ENCODE results near the gene DSTYK. TPM values are rescaled to one million over a fixed set of nuclear protein-coding genes. Genes with fewer than 3 reads are reported as not detected.
A peak's percentile ranks its signal among the peaks of the same experiment; 100 is the strongest.

DSTYK gene
- total RNA-seq, 2 experiments from 2014 or later, result 13.2 to 13.3 TPM

GRCh38 chr1:205144046-205144720 lies 67.3 kb downstream of the DSTYK start:
- POLR2A ChIA-PET, result no interaction called here
- Mint-ChIP-seq H3K27me3 (no peaks in the 10 kb centered on the region), H3K36me3 (peaks cover 12% of the 10 kb centered on the region)

GRCh38 chr1:205142102-205142469 lies 69.4 kb downstream of the DSTYK start:
- POLR2A ChIA-PET, result no interaction called here
- ATAC-seq (ENCODE audit: low read depth) (no peak), DNase-seq (no peak)
- Mint-ChIP-seq H3K27me3 (no peaks in the 10 kb centered on the region), H3K4me3 (no peak overlapping the region), H3K27ac (no peak overlapping the region), H3K4me1 (peaks cover 9% of the 10 kb centered on the region), H3K36me3 (peaks cover 7% of the 10 kb centered on the region), H3K9me3 (no peaks in the 10 kb centered on the region)

More at GRCh38 chr1:205144046-205144720, 67.3 kb downstream of the DSTYK start:
- no peak overlapping the region for H3K4me3 Mint-ChIP-seq
- ATAC-seq (ENCODE audit: low read depth) (no peak), DNase-seq (no peak)
- H3K27ac Mint-ChIP-seq, result no peak overlapping the region
- H3K4me1 Mint-ChIP-seq, result peaks cover 9% of the 10 kb centered on the region
- H3K9me3 Mint-ChIP-seq, result no peaks in the 10 kb centered on the region

GRCh38 chr1:205141236-205142101 lies 70.0 kb downstream of the DSTYK start:
- peak overlapping the region; percentile 49 for H3K27ac Mint-ChIP-seq
- DNase-seq (peak; percentile 68), ATAC-seq (ENCODE audit: low read depth) (peak; percentile 89)
- POLR2A ChIA-PET, result interaction anchor here (0.6 kb wide), 1 partner anchor 15 kb away, joined by 5 read pairs; no protein-coding TSS in a partner anchor
- peak overlapping the region; percentile 53 for H3K4me3 Mint-ChIP-seq
- H3K9me3 Mint-ChIP-seq, result no peaks in the 10 kb centered on the region
- H3K36me3 Mint-ChIP-seq, result peaks cover 7% of the 10 kb centered on the region
- H3K4me1 Mint-ChIP-seq, result peaks cover 9% of the 10 kb centered on the region
- H3K27me3 Mint-ChIP-seq, result no peaks in the 10 kb centered on the region

GRCh38 chr1:205140113-205140512 lies 71.4 kb downstream of the DSTYK start:
- POLR2A ChIA-PET, result no interaction called here

GRCh38 chr1:205137901-205138300 lies 73.6 kb downstream of the DSTYK start:
- H3K4me3 Mint-ChIP-seq, result no peak overlapping the region

More at GRCh38 chr1:205140113-205140512, 71.4 kb downstream of the DSTYK start:
- ATAC-seq (ENCODE audit: low read depth) (no peak), DNase-seq (no peak)
- H3K9me3 Mint-ChIP-seq, result no peaks in the 10 kb centered on the region
- H3K27ac Mint-ChIP-seq, result no peak overlapping the region
- H3K36me3 Mint-ChIP-seq, result peaks cover 5% of the 10 kb centered on the region
- no peak overlapping the region for H3K4me3 Mint-ChIP-seq
- peaks cover 9% of the 10 kb centered on the region for H3K4me1 Mint-ChIP-seq
- H3K27me3 Mint-ChIP-seq, result no peaks in the 10 kb centered on the region

GRCh38 chr1:205133287-205133686 lies 78.2 kb downstream of the DSTYK start:
- no peak overlapping the region for H3K27ac Mint-ChIP-seq
- ATAC-seq (ENCODE audit: low read depth), result no peak
- H3K9me3 Mint-ChIP-seq, result no peaks in the 10 kb centered on the region
- no peak overlapping the region for H3K4me3 Mint-ChIP-seq
- H3K27me3 Mint-ChIP-seq, result no peaks in the 10 kb centered on the region
- H3K36me3 Mint-ChIP-seq, result no peaks in the 10 kb centered on the region
- no peak for DNase-seq
- POLR2A ChIA-PET, result no interaction called here
- no peaks in the 10 kb centered on the region for H3K4me1 Mint-ChIP-seq

More at GRCh38 chr1:205137901-205138300, 73.6 kb downstream of the DSTYK start:
- peaks cover 9% of the 10 kb centered on the region for H3K4me1 Mint-ChIP-seq
- ATAC-seq (ENCODE audit: low read depth), result no peak
- no peak overlapping the region for H3K27ac Mint-ChIP-seq
- H3K9me3 Mint-ChIP-seq, result no peaks in the 10 kb centered on the region
- DNase-seq, result no peak
- no peaks in the 10 kb centered on the region for H3K36me3 Mint-ChIP-seq
- POLR2A ChIA-PET, result no interaction called here
- H3K27me3 Mint-ChIP-seq, result no peaks in the 10 kb centered on the region

- Mint-ChIP-seq H3K36me3 (no peaks in the 10 kb centered on the region), H3K9me3 (no peaks in the 10 kb centered on the region), H3K27me3 (no peaks in the 10 kb centered on the region), H3K4me1 (no peaks in the 10 kb centered on the region), H3K4me3 (no peak overlapping the region), H3K27ac (no peak overlapping the region)
- ATAC-seq (ENCODE audit: low read depth), result no peak
- DNase-seq, result no peak
- POLR2A ChIA-PET, result no interaction called here
Measured at GRCh38 chr1:205129447-205130029, 82.0 kb downstream of the DSTYK start.

- no peak overlapping the region for H3K27ac Mint-ChIP-seq
- no peak for DNase-seq
- POLR2A ChIA-PET, result no interaction called here
- no peak overlapping the region for H3K4me3 Mint-ChIP-seq
- no peaks in the 10 kb centered on the region for H3K36me3 Mint-ChIP-seq
- H3K9me3 Mint-ChIP-seq, result no peaks in the 10 kb centered on the region
- no peaks in the 10 kb centered on the region for H3K27me3 Mint-ChIP-seq
- ATAC-seq (ENCODE audit: low read depth), result no peak
- no peaks in the 10 kb centered on the region for H3K4me1 Mint-ChIP-seq
Measured at GRCh38 chr1:205128050-205128449, 83.5 kb downstream of the DSTYK start.

- H3K27ac Mint-ChIP-seq, result no peak overlapping the region
- POLR2A ChIA-PET, result no interaction called here
- H3K36me3 Mint-ChIP-seq, result no peaks in the 10 kb centered on the region
- H3K27me3 Mint-ChIP-seq, result no peaks in the 10 kb centered on the region
- H3K9me3 Mint-ChIP-seq, result no peaks in the 10 kb centered on the region
- DNase-seq, result no peak
- no peak for ATAC-seq (ENCODE audit: low read depth)
- peaks cover 3% of the 10 kb centered on the region for H3K4me1 Mint-ChIP-seq
- no peak overlapping the region for H3K4me3 Mint-ChIP-seq
Measured at GRCh38 chr1:205127646-205128045, 83.9 kb downstream of the DSTYK start.

GRCh38 chr1:205124726-205125125 lies 86.8 kb downstream of the DSTYK start:
- H3K27me3 Mint-ChIP-seq, result no peaks in the 10 kb centered on the region
- no peak overlapping the region for H3K27ac Mint-ChIP-seq
- H3K9me3 Mint-ChIP-seq, result no peaks in the 10 kb centered on the region
- ATAC-seq (ENCODE audit: low read depth) (no peak), DNase-seq (no peak)
- no peak overlapping the region for H3K4me3 Mint-ChIP-seq
- H3K4me1 Mint-ChIP-seq, result peaks cover 13% of the 10 kb centered on the region
- H3K36me3 Mint-ChIP-seq, result peaks cover 3% of the 10 kb centered on the region
- POLR2A ChIA-PET, result no interaction called here

- no peak for ATAC-seq (ENCODE audit: low read depth)
- H3K27me3 Mint-ChIP-seq, result no peaks in the 10 kb centered on the region
- peak overlapping the region; percentile 99 for H3K27ac Mint-ChIP-seq
- H3K4me3 Mint-ChIP-seq, result peak overlapping the region; percentile 95
- POLR2A ChIA-PET, result interaction anchor here (2.1 kb wide), 1 partner anchor 89 kb away, joined by 5 read pairs; the partner anchor contains the start of gene DSTYK
- no peak for DNase-seq
- H3K36me3 Mint-ChIP-seq, result peaks cover 9% of the 10 kb centered on the region
- H3K9me3 Mint-ChIP-seq, result no peaks in the 10 kb centered on the region
- H3K4me1 Mint-ChIP-seq, result peaks cover 21% of the 10 kb centered on the region
Measured at GRCh38 chr1:205122489-205122882, 89.0 kb downstream of the DSTYK start.

- Mint-ChIP-seq H3K9me3 (no peaks in the 10 kb centered on the region), H3K27ac (peak within 1 kb of the TSS; percentile 99), H3K4me1 (peaks cover 21% of the 10 kb centered on the region), H3K4me3 (peak within 1 kb of the TSS; percentile 95), H3K36me3 (peaks cover 9% of the 10 kb centered on the region), H3K27me3 (no peaks in the 10 kb centered on the region)
- DNase-seq (peak; percentile 92), ATAC-seq (ENCODE audit: low read depth) (peak; percentile 95)
- POLR2A ChIA-PET, result interaction anchor here (0.5 to 2.1 kb wide), 8 partner anchors 13 to 164 kb away, joined by 3 to 12 read pairs (median 3); partner anchors contain the start of genes DSTYK and TMCC2
Measured at GRCh38 chr1:205121660-205122488, 89.6 kb downstream of the DSTYK start, which contains the start of gene RBBP5. Gene RBBP5, minus strand, starts transcription at chr1:205121978. Its CDS starts 105 bp downstream, at chr1:205121873.

- Mint-ChIP-seq H3K9me3 (no peaks in the 10 kb centered on the region), H3K4me3 (no peak overlapping the region), H3K36me3 (peaks cover 10% of the 10 kb centered on the region), H3K4me1 (peaks cover 21% of the 10 kb centered on the region), H3K27me3 (no peaks in the 10 kb centered on the region), H3K27ac (no peak overlapping the region)
- no peak for ATAC-seq (ENCODE audit: low read depth)
- DNase-seq, result no peak
- POLR2A ChIA-PET, result no interaction called here
Measured at GRCh38 chr1:205118752-205119151, 92.8 kb downstream of the DSTYK start.

All from activated naive CD8-positive, alpha-beta T cell treated with anti-CD3 and anti-CD28 coated beads, Interleukin-2, amount 10 ng/mL, durations not matched to agents 7 days and 5 days (primary cell).